Measurements from ENCODE around the gene MRPS33. TPM values are rescaled to one million over a fixed set of nuclear protein-coding genes. Genes with fewer than 3 reads are reported as not detected.

The MRPS33 gene
- total RNA-seq, 1 donor from 2014 or later, result 50.8 TPM

- peaks cover 13% of the 10 kb centered on the region for H3K27me3 Mint-ChIP-seq (ENCODE audit: low read depth)
- DNase-seq (ENCODE audit: low read depth, low spot score), result no peak
- H3K27ac Mint-ChIP-seq (ENCODE audit: unreplicated experiment), result no peak overlapping the region
- no peaks in the 10 kb centered on the region for H3K9me3 Mint-ChIP-seq
- peaks cover 8% of the 10 kb centered on the region for H3K4me1 Mint-ChIP-seq
- no peak overlapping the region for H3K4me3 Mint-ChIP-seq
- TF ChIP-seq CTCF (conservative IDR thresholded peaks at IDR 0.05), result no peak
- no peaks in the 10 kb centered on the region for H3K36me3 Mint-ChIP-seq (ENCODE audit: low read depth)
Measured at GRCh38 chr7:140977741-140978140, 37.0 kb downstream of the MRPS33 start.

- Mint-ChIP-seq H3K9me3 (no peaks in the 10 kb centered on the region), H3K36me3 (ENCODE audit: low read depth) (no peaks in the 10 kb centered on the region), H3K27ac (ENCODE audit: unreplicated experiment) (no peak overlapping the region), H3K4me1 (peaks cover 8% of the 10 kb centered on the region), H3K27me3 (ENCODE audit: low read depth) (no peaks in the 10 kb centered on the region), H3K4me3 (no peak overlapping the region)
- DNase-seq (ENCODE audit: low read depth, low spot score), result no peak
- TF ChIP-seq CTCF (conservative IDR thresholded peaks at IDR 0.05), result no peak
Measured at GRCh38 chr7:140972876-140973829, 41.6 kb downstream of the MRPS33 start.

- no peaks in the 10 kb centered on the region for H3K27me3 Mint-ChIP-seq (ENCODE audit: low read depth)
- no peaks in the 10 kb centered on the region for H3K9me3 Mint-ChIP-seq
- no peak for DNase-seq (ENCODE audit: low read depth, low spot score)
- H3K36me3 Mint-ChIP-seq (ENCODE audit: low read depth), result no peaks in the 10 kb centered on the region
- H3K4me1 Mint-ChIP-seq, result peaks cover 8% of the 10 kb centered on the region
- no peak for TF ChIP-seq CTCF (conservative IDR thresholded peaks at IDR 0.05)
- H3K27ac Mint-ChIP-seq (ENCODE audit: unreplicated experiment), result no peak overlapping the region
- no peak overlapping the region for H3K4me3 Mint-ChIP-seq
Measured at GRCh38 chr7:140972344-140972743, 42.4 kb downstream of the MRPS33 start.

- DNase-seq (ENCODE audit: low read depth, low spot score), result no peak
Measured at GRCh38 chr7:140967438-140967837, 47.3 kb downstream of the MRPS33 start.

GRCh38 chr7:140966561-140967233 is 48.1 kb downstream of the MRPS33 start:
- Mint-ChIP-seq H3K4me3 (no peak overlapping the region), H3K36me3 (ENCODE audit: low read depth) (no peaks in the 10 kb centered on the region), H3K27ac (ENCODE audit: unreplicated experiment) (no peak overlapping the region), H3K27me3 (ENCODE audit: low read depth) (no peaks in the 10 kb centered on the region), H3K4me1 (no peaks in the 10 kb centered on the region), H3K9me3 (no peaks in the 10 kb centered on the region)
- DNase-seq (ENCODE audit: low read depth, low spot score), result no peak
- TF ChIP-seq CTCF (conservative IDR thresholded peaks at IDR 0.05), result no peak

More at GRCh38 chr7:140967438-140967837, 47.3 kb downstream of the MRPS33 start:
- Mint-ChIP-seq H3K4me3 (no peak overlapping the region), H3K27ac (ENCODE audit: unreplicated experiment) (no peak overlapping the region), H3K36me3 (ENCODE audit: low read depth) (no peaks in the 10 kb centered on the region), H3K4me1 (no peaks in the 10 kb centered on the region), H3K9me3 (no peaks in the 10 kb centered on the region), H3K27me3 (ENCODE audit: low read depth) (no peaks in the 10 kb centered on the region)
- TF ChIP-seq CTCF (conservative IDR thresholded peaks at IDR 0.05), result no peak

All from neural crest cell (in vitro differentiated cells).